Stimulated activated CD4-positive, alpha-beta T cell treated with anti-CD3 and anti-CD28 coated beads, TNF-alpha, amount 100 ng/mL, for 1 hour (primary cell): ENCODE measurements around the gene SAP30BP.
"Not testable (repeated sequence)": the region's sequence is repeated elsewhere in the genome, so short reads cannot be mapped to it uniquely, and the experiment has no call there.

Experiments
- DNase-seq, 3 donors: peaks; one replicate each; pipeline ENCODE4 v3.0.0-alpha.2; 2020; ENCODE audit warnings: low read depth in 3 of 3, low spot score in 1 of 3

SAP30BP gene

GRCh38 chr17:75633486-75634375 is 33.4 kb upstream of the SAP30BP start:
- peak in 2 of 3 donors; percentile 18 to 28 for DNase-seq

GRCh38 chr17:75634376-75634740 is 32.8 kb upstream of the SAP30BP start:
- no peak for DNase-seq

- DNase-seq: no peak
These were observed 32.2 kb upstream of the SAP30BP start for GRCh38 chr17:75634754-75635609.

GRCh38 chr17:75635610-75636202 is 31.4 kb upstream of the SAP30BP start:
- no peak for DNase-seq

- DNase-seq: no peak
These were observed 30.6 kb upstream of the SAP30BP start for GRCh38 chr17:75636381-75637142.

GRCh38 chr17:75637143-75637538 is 30.0 kb upstream of the SAP30BP start:
- DNase-seq: no peak

GRCh38 chr17:75637551-75637950 is 29.6 kb upstream of the SAP30BP start:
- DNase-seq: no peak

GRCh38 chr17:75638039-75638438 is 29.1 kb upstream of the SAP30BP start:
- not testable (repeated sequence) for DNase-seq

- no peak for DNase-seq
These were observed 28.2 kb upstream of the SAP30BP start for GRCh38 chr17:75638893-75639292.

GRCh38 chr17:75639327-75639726 is 27.8 kb upstream of the SAP30BP start:
- DNase-seq: no peak

GRCh38 chr17:75639771-75640555 is 27.2 kb upstream of the SAP30BP start:
- no peak for DNase-seq

- no peak for DNase-seq
These were observed 26.5 kb upstream of the SAP30BP start for GRCh38 chr17:75640556-75641119.

GRCh38 chr17:75641343-75641742 is 25.8 kb upstream of the SAP30BP start:
- no peak for DNase-seq

GRCh38 chr17:75642182-75642783 is 24.9 kb upstream of the SAP30BP start:
- no peak for DNase-seq

GRCh38 chr17:75642784-75643642 is 24.1 kb upstream of the SAP30BP start:
- no peak for DNase-seq

- DNase-seq: no peak
These were observed 23.5 kb upstream of the SAP30BP start for GRCh38 chr17:75643643-75644017.

- no peak for DNase-seq
These were observed 21.6 kb upstream of the SAP30BP start for GRCh38 chr17:75645501-75645888.

- DNase-seq: no peak
These were observed 21.1 kb upstream of the SAP30BP start for GRCh38 chr17:75645889-75646637.
